Calu3 (cell line): ENCODE measurements around the gene FBXL15. TPM values are rescaled to one million over a fixed set of nuclear protein-coding genes. Genes with fewer than 3 reads are reported as not detected.

Source experiments
- BruUV-seq: library from RNA; stranded (reverse); fragments of 400-500 nt; replicated peaks from 2 replicates; lab custom pipeline; 2021; lab: Mats Ljungman, UMichigan
- CTCF ChIA-PET: fragments of 300-600 bp; sonication (Branson Sonifier 250); formaldehyde crosslinking; loops from one replicate; lab custom pipeline; 2022; ENCODE audit warnings: antibody characterized with exemption; lab: Charles Lee
- DNase-seq: peaks from one replicate; pipeline ENCODE4 v3.0.0; 2022
- H3K27ac Mint-ChIP-seq: one replicate; pipeline ENCODE4 v1.8.0; 2022; ENCODE audit warnings: mixed read lengths; ENCODE audit not compliant: unreplicated experiment
- H3K27me3 Mint-ChIP-seq: one replicate; pipeline ENCODE4 v1.8.0; 2022; ENCODE audit warnings: mixed read lengths; ENCODE audit not compliant: unreplicated experiment
- H3K36me3 Mint-ChIP-seq: one replicate; pipeline ENCODE4 v1.8.0; 2022; ENCODE audit warnings: mild to moderate bottlenecking, moderate library complexity, mixed read lengths; ENCODE audit not compliant: insufficient read depth, unreplicated experiment
- H3K4me1 Mint-ChIP-seq: one replicate; pipeline ENCODE4 v1.8.0; 2022; ENCODE audit warnings: mild to moderate bottlenecking, low read depth, mixed read lengths; ENCODE audit not compliant: unreplicated experiment
- H3K4me3 Mint-ChIP-seq: one replicate; pipeline ENCODE4 v1.8.0; 2022; ENCODE audit warnings: mild to moderate bottlenecking, low read depth, moderate library complexity, mixed read lengths; ENCODE audit not compliant: unreplicated experiment
- H3K9me3 Mint-ChIP-seq: one replicate; pipeline ENCODE4 v1.8.0; 2022; ENCODE audit warnings: low read depth, mixed read lengths; ENCODE audit not compliant: unreplicated experiment
- CTCF ChIP-seq: fragments of 200-600 bp; IDR thresholded peaks from one replicate; pipeline ENCODE4 v1.8.0; 2022; ENCODE audit warnings: antibody characterized with exemption; ENCODE audit not compliant: unreplicated experiment
- intact Hi-C: fragments of 100-400 bp; cut with micrococcal nuclease; formaldehyde crosslinking; loops from one replicate; pipeline ENCODE4 v1.10.0; 2022; ENCODE audit not compliant: unreplicated experiment
- microRNA-seq: library from miRNA; unstranded; fragments of <30 nt; microRNA quantifications from one replicate; pipeline ENCODE4 v1.2.0, GENCODE V29; 2022
- total RNA-seq: library from RNA; stranded (reverse); gene quantifications from 2 replicates; pipeline ENCODE4 v1.2.3, GENCODE V29; 2022

FBXL15 gene
- total RNA-seq, 1 experiment from 2014 or later, result 6.4 TPM

- peaks cover 7% of the 10 kb centered on the region for H3K36me3 Mint-ChIP-seq
- CTCF ChIA-PET, result no interaction called here
- H3K9me3 Mint-ChIP-seq, result no peaks in the 10 kb centered on the region
- peaks cover 16% of the 10 kb centered on the region for H3K4me1 Mint-ChIP-seq
- no peak for DNase-seq
- no peaks in the 10 kb centered on the region for H3K27me3 Mint-ChIP-seq
- H3K4me3 Mint-ChIP-seq, result no peak overlapping the region
- H3K27ac Mint-ChIP-seq, result no peak overlapping the region
- intact Hi-C loops, result no loop called here
- no peak for TF ChIP-seq CTCF
- no TSS peak for BruUV-seq
Observed at GRCh38 chr10:102467318-102467717, 46.7 kb downstream of the FBXL15 start.

GRCh38 chr10:102467971-102468438 is 47.4 kb downstream of the FBXL15 start:
- Mint-ChIP-seq H3K27me3 (no peaks in the 10 kb centered on the region), H3K9me3 (no peaks in the 10 kb centered on the region), H3K27ac (no peak overlapping the region), H3K4me3 (no peak overlapping the region), H3K4me1 (peaks cover 10% of the 10 kb centered on the region), H3K36me3 (peaks cover 6% of the 10 kb centered on the region)
- intact Hi-C loops, result no loop called here
- DNase-seq, result no peak
- no TSS peak for BruUV-seq
- TF ChIP-seq CTCF, result no peak
- CTCF ChIA-PET, result no interaction called here

GRCh38 chr10:102468683-102469082 is 48.0 kb downstream of the FBXL15 start:
- Mint-ChIP-seq H3K9me3 (no peaks in the 10 kb centered on the region), H3K4me1 (peaks cover 3% of the 10 kb centered on the region), H3K27ac (no peak overlapping the region), H3K4me3 (no peak overlapping the region), H3K27me3 (no peaks in the 10 kb centered on the region), H3K36me3 (no peaks in the 10 kb centered on the region)
- TF ChIP-seq CTCF, result no peak
- CTCF ChIA-PET, result interaction anchor here (0.7 kb wide), 1 partner anchor 36 kb away, joined by 4 read pairs; the partner anchor contains the start of gene CUEDC2
- DNase-seq, result no peak
- intact Hi-C loops, result no loop called here
- no TSS peak for BruUV-seq

GRCh38 chr10:102470579-102471546 is 50.2 kb downstream of the FBXL15 start:
- H3K27me3 Mint-ChIP-seq, result no peaks in the 10 kb centered on the region
- no peak overlapping the region for H3K27ac Mint-ChIP-seq
- TF ChIP-seq CTCF, result no peak
- no peaks in the 10 kb centered on the region for H3K9me3 Mint-ChIP-seq
- BruUV-seq, result no TSS peak
- CTCF ChIA-PET, result interaction anchor here (0.6 kb wide), 1 partner anchor 40 kb away, joined by 3 read pairs; no protein-coding TSS in a partner anchor
- peaks cover 13% of the 10 kb centered on the region for H3K36me3 Mint-ChIP-seq
- H3K4me1 Mint-ChIP-seq, result no peaks in the 10 kb centered on the region
- DNase-seq, result no peak
- intact Hi-C loops, result no loop called here
- H3K4me3 Mint-ChIP-seq, result no peak overlapping the region

Small RNA genes within 50 kb of the gene (microRNA-seq; reads per million reads assigned to microRNA genes)
- 120 reads per million, percentile 66 among the genes with 10 or more reads in this experiment for gene MIR146B

Other genes starting within 250 kb of the FBXL15 start
- 0.27 and 0.35 TPM in 2 replicates for gene ELOVL3, start 194.5 kb upstream of the FBXL15 start, total RNA-seq
- gene PITX3, start 179.3 kb upstream of the FBXL15 start, total RNA-seq, result not detected in 2 replicates
- gene GBF1, start 175.3 kb upstream of the FBXL15 start, total RNA-seq, result 34.6 and 36.1 TPM in 2 replicates
- 64.7 and 72.9 TPM in 2 replicates for gene NFKB2, start 25.1 kb upstream of the FBXL15 start, total RNA-seq
- gene PSD, start 2.1 kb upstream of the FBXL15 start, total RNA-seq, result 0.34 and 0.35 TPM in 2 replicates
- gene CUEDC2, start 11.7 kb downstream of the FBXL15 start, total RNA-seq, result 38.1 and 43.8 TPM in 2 replicates
- gene C10orf95, start 30.7 kb downstream of the FBXL15 start, total RNA-seq, result 0.57 and 0.59 TPM in 2 replicates
- 43.7 and 48.2 TPM in 2 replicates for gene ACTR1A, start 81.9 kb downstream of the FBXL15 start, total RNA-seq
- gene SUFU, start 83.1 kb downstream of the FBXL15 start, total RNA-seq, result 6.7 and 7.0 TPM in 2 replicates
- gene TRIM8, start 223.6 kb downstream of the FBXL15 start, total RNA-seq, result 52.1 and 66.3 TPM in 2 replicates